Measurements from ENCODE around the gene DNMT3A.

Gene DNMT3A

GRCh38 chr2:25254961-25255360 lies 86.8 kb downstream of the DNMT3A start:
- DNase-seq: no peak

- no peak for DNase-seq
Measured at GRCh38 chr2:25253153-25253626, 88.5 kb downstream of the DNMT3A start.

DNA sequence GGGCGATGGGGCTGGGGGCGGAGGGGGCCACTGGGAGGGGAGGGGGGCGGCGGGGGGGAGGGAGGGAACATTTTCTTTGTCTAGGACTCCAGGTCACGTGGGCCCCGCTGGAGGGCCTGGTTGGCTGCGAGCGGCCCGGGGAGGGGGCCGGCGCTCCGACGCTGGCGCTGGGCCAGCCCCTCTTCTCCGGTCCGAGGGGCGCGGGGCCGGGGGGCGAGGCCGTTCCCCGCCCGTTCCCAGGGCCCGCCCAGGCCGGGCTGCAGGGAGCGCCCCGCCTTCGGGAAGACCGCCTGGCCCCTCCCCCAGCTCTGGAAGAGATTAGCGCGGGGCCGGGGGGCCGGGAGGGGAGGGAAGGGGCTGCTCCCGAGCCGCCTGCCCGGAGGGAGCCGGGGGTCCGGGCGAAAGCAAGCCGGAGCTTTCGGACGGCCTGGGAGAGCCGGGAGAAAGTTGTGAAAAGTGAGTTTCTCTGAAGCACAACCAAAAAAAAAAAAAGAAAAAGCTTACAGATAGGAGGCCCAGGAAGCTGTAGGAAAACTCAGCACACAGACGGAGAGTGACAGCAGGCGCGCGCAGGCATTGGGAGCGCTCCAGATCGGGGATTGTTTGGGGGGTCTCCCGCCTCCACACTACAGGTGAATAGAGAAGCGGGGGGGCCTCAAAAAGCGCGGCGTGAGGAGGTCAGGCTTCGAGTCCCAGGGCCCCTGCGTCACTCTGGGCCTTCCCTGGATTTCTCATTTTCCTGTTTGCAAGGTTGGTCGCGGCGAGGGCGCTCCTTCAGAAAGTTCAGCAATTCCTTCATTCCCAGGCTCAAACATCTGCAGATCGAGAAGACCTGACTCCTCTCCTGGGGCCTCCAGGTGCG lies 89.2 kb downstream of the DNMT3A start:
- DNase-seq: peak; percentile 50

- peak; percentile 40 for DNase-seq
Measured at GRCh38 chr2:25251422-25252273, 90.1 kb downstream of the DNMT3A start.

- DNase-seq: peak; percentile 6
Measured at GRCh38 chr2:25251071-25251421, 90.7 kb downstream of the DNMT3A start.

GRCh38 chr2:25250331-25251070 lies 91.2 kb downstream of the DNMT3A start:
- peak; percentile 12 for DNase-seq

- no peak for DNase-seq
Measured at GRCh38 chr2:25249785-25250184, 91.9 kb downstream of the DNMT3A start.

DNA sequence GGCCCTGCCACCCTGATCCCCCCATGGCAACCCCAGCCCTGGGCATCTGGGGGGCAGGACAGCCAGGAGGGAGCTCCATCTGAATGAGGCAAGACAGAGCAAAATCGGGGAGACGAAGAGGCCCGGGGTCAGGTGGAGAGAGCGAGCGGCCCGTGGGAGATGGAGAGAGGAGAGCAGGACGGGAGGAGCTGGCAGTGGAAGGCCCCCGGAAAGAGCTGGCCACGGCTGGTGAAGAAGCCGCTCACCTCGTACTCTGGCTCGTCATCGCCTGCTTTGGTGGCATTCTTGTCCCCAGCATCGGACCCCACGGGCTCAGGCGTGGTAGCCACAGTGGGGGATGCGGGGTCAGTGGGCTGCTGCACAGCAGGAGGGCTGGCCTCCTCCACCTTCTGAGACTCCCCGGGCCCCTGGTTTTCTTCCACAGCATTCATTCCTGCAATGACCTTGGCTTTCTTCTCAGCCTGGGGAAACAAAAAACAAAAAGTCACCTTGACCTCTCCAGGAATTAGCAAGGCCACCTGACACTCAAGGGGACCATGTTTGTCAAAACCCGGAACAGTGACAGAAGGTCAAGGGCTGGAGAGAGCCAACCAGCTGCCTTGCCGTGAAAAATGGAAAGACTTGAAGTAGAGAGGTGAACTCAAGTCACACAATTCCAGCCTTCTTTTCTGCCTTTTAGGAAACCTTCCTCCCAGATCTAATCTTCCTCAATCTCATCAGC lies 93.8 kb downstream of the DNMT3A start:
- no peak for DNase-seq

GRCh38 chr2:25246558-25247290 lies 95.0 kb downstream of the DNMT3A start:
- no peak for DNase-seq

- no peak for DNase-seq
Measured at GRCh38 chr2:25246001-25246400, 95.7 kb downstream of the DNMT3A start.

DNA sequence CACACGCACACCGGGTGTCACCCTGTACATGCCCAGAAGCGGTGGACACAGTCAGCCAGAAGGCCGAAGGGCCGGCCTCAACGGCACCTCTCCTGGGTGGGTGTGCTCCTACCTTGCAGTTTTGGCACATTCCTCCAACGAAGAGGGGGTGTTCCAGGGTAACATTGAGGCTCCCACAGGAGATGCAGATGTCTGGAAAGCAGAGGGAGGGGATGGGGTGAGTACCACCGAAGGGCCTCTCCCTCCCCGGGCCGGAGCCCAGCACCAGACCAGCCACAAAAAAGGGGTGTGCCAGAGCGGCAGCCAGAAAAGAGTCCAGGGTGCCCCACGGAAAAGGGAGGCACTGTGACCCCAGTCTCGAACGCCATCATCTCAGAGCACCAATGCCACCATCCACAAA lies 96.6 kb downstream of the DNMT3A start:
- no peak for DNase-seq

GRCh38 chr2:25243995-25244394 lies 97.7 kb downstream of the DNMT3A start:
- no peak for DNase-seq

- no peak for DNase-seq
Measured at GRCh38 chr2:25241452-25241851, 100.3 kb downstream of the DNMT3A start.

DNA sequence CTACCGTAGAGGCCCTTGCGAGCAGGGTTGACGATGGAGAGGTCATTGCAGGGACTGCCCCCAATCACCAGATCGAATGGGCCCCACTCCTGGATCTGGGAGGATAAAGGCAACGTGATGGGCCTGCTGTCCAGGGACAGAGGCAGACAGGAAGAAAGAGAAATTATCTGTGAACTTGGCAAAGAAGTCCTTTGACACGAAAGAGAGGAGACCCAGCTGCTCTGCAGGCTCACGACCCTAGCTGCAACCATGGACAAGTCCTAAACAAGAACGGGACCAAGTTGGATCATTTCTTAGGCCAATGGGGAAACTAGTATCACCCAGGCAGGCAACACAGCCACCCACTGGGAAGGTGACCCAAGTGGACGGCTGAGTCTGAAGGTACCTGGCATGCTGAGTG lies 101.1 kb downstream of the DNMT3A start:
- DNase-seq: no peak

DNA sequence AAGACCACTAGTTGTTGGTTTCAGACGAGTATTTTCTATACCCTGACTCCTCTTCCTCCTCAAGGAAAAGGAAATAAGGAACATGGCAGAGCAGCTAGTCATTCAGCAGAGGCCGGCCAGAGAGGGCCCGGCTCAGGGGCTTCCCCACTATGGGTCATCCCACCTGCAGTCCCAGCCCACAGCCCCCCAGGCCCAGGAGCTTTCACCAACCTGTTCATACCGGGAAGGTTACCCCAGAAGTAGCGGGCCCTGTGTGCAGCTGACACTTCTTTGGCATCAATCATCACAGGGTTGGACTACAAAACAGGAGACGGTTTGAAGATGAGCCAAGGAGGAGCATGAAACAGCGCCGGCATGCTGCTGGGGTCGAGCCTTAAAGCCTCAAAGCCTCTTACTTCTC lies 102.8 kb downstream of the DNMT3A start:
- no peak for DNase-seq

DNA sequence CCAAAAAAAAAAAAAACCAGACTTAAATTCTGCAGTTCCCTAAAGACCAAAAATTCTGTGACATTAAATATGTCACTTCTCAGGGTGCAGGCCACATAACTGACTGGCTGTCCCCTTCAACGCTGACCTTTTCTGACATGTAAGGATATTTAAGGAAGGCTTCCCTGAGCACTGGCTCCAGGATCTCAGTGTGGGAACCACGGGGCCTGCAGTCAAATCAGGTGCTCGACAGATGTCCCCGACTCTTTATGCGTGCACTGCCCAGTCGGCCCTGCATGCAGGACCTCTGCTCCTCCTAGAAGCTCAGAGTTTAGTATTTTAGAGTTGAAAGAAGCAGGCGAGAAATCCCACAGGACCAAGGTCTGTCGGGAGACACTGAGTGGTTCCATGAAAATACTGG lies 104.0 kb downstream of the DNMT3A start:
- no peak for DNase-seq

DNA sequence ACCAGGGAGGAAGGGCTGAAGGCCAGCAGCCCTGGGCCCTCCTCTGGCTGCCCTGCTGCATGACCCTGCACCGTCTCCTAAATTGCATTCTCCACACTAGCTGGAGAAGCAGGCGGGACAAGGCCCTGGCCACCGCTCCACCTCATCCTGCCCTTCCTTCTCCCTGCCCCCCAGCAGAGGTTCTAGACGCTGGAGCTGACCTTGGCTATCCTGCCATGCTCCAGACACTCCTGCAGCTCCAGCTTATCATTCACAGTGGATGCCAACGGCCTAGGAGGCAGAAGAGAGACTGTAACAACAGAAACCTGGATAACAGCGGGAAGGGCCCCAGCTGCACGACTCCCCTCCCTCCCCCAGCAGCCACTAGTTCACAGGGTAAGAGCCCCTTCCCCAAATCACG lies 105.0 kb downstream of the DNMT3A start:
- no peak for DNase-seq

DNA sequence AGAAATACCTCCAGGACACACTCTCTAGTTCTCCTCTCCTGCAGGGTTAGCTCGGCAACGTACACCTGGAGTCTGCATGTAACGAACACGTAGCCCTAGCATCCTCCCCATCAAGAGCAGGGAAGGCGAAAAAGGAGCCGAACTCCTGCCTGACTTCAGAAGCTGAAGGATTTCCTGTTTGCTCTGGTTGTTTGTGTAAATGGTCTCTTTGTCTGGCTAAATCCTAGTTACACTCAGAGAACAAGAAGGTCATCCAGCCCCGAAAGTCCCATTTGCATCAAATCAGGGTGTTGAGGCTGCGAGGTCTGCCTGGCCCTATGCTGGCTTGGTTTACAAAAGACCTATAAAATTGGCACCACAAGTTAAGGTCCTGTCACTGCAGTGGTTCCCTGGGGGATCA lies 107.0 kb downstream of the DNMT3A start:
- no peak for DNase-seq

DNA sequence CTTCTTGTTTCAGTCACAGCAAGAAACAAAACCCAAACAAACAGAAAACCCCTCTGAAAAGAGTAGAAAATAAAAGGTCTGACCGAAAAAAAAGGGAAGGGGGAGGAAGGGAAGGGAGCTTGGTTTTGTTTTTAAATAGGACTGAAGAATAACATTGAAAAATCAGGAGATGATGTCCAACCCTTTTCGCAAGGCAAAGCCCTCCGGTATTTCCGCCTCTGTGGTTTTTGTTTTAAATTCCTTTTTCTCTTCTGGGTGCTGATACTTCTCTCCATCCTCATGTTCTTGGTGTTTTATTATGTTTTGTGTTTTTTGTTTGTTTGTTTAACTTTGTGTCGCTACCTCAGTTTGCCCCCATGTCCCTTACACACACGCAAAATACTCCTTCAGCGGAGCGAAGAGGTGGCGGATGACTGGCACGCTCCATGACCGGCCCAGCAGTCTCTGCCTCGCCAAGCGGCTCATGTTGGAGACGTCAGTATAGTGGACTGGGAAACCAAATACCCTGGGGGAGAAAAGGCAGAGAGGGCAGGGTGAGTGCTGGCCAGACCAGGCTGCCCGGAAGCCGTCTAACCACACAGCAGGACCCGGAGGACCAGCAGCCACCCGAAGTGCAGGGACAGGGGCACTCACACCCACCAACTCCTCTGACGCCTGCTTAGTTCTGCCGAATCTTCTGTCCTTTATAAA lies 107.7 kb downstream of the DNMT3A start:
- DNase-seq: no peak

- DNase-seq: no peak
Measured at GRCh38 chr2:25232248-25232825, 109.4 kb downstream of the DNMT3A start.

DNA sequence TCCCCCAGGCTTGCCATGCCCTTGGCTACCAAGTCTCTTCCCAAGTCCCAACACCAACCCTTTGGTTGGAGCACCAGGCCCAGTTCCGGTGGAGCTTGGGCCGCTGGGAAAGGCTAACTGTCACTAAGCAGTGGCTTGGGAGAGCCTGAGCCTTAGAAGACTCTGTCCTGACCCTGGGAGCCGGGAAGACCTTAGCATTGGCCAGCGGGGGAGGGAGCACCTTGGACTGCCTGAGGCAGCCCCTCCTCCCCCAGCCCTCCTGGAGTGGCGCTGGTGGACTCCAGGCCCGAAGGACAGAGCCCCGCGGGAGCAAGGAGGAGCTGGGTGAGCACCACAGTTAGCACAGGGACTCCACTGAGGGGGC lies 110.8 kb downstream of the DNMT3A start:
- DNase-seq: no peak
